HEK293 (cell line): ENCODE measurements around the gene RPL3.

Experiments
- CTCF ChIA-PET: fragments of 350-600 bp; formaldehyde crosslinking; extraction: SDS; loops from one replicate; lab custom pipeline; 2021; ENCODE audit warnings: antibody characterized with exemption; lab: Yijun Ruan, JAX
- POLR2A ChIA-PET: fragments of 300-600 bp; formaldehyde crosslinking; extraction: SDS; loops from one replicate; lab custom pipeline; 2020; ENCODE audit warnings: antibody characterized with exemption, inconsistent platforms; lab: Yijun Ruan, JAX
- H3K27ac ChIP-seq: fragments of 200-500 bp; sonication (Bioruptor generic); 2 replicates; pipeline ENCODE4 v1.5.1; 2014; ENCODE audit warnings: low read depth, low read length, control low read depth, inconsistent platforms; ENCODE audit errors: extremely low read depth
- H3K36me3 ChIP-seq, 2 experiments: fragments of 200-500 bp in 1 of 2; sonication (Bioruptor generic) in 1 of 2; 1 replicate in 1 of 2; 2 replicates in 1 of 2; pipeline ENCODE4 v1.5.1; 2014 to 2017; ENCODE audit warnings: inconsistent platforms in 2 of 2, low read length in 2 of 2; ENCODE audit not compliant: control insufficient read depth in 2 of 2, insufficient read depth in 1 of 2
- H3K4me1 ChIP-seq: fragments of 200-500 bp; sonication (Bioruptor generic); 2 replicates; pipeline ENCODE4 v1.5.1; 2014; ENCODE audit warnings: mild to moderate bottlenecking, low read length, inconsistent platforms; ENCODE audit not compliant: control insufficient read depth, insufficient read depth
- H3K4me3 ChIP-seq: 2 replicates; pipeline ENCODE4 v1.5.1; 2011; ENCODE audit warnings: low read depth, mild to moderate bottlenecking, control low read depth, low read length, moderate library complexity
- H3K9me3 ChIP-seq: fragments of 200-500 bp; sonication (Bioruptor generic); 2 replicates; pipeline ENCODE4 v1.5.1; 2014; ENCODE audit warnings: low read depth, low read length, inconsistent platforms; ENCODE audit not compliant: control insufficient read depth, insufficient read depth
- GLI4 ChIP-seq: fragments of 450-650 bp; formaldehyde crosslinking; IDR thresholded peaks from 2 replicates; pipeline ENCODE4 v1.5.1; 2016; ENCODE audit warnings: missing biosample characterization, missing genetic modification characterization
- KLF7 ChIP-seq: fragments of 450-650 bp; formaldehyde crosslinking; IDR thresholded peaks from 2 replicates; pipeline ENCODE4 v1.5.1; 2016; ENCODE audit warnings: missing biosample characterization, missing genetic modification characterization, borderline replicate concordance
- TCF7L2 ChIP-seq: IDR thresholded peaks from 2 replicates; pipeline ENCODE4 v1.6.1; 2011; ENCODE audit warnings: low read depth, mild to moderate bottlenecking, inconsistent platforms, low read length, moderate library complexity, borderline replicate concordance
- YY1 ChIP-seq: fragments of 450-650 bp; formaldehyde crosslinking; IDR thresholded peaks from 2 replicates; pipeline ENCODE4 v1.5.1; 2018; ENCODE audit warnings: missing biosample characterization, missing genetic modification characterization
- ZBTB49 ChIP-seq: fragments of 450-650 bp; formaldehyde crosslinking; IDR thresholded peaks from 2 replicates; pipeline ENCODE4 v1.5.1; 2016; ENCODE audit warnings: missing biosample characterization, missing genetic modification characterization, low read depth
- ZNF112 ChIP-seq: fragments of 450-650 bp; formaldehyde crosslinking; IDR thresholded peaks from 2 replicates; pipeline ENCODE4 v1.5.0; 2017; ENCODE audit warnings: missing biosample characterization, missing genetic modification characterization
- ZNF157 ChIP-seq: fragments of 450-650 bp; formaldehyde crosslinking; IDR thresholded peaks from 2 replicates; pipeline ENCODE4 v1.5.1; 2016; ENCODE audit warnings: missing biosample characterization, missing genetic modification characterization
- ZNF19 ChIP-seq: fragments of 450-650 bp; formaldehyde crosslinking; IDR thresholded peaks from 2 replicates; pipeline ENCODE4; 2016; ENCODE audit warnings: missing biosample characterization, missing genetic modification characterization, low read depth
- ZNF223 ChIP-seq: fragments of 450-650 bp; formaldehyde crosslinking; IDR thresholded peaks from 2 replicates; pipeline ENCODE4 v1.5.1; 2016; ENCODE audit warnings: missing biosample characterization, missing genetic modification characterization
- ZNF266 ChIP-seq: fragments of 450-650 bp; formaldehyde crosslinking; IDR thresholded peaks from 2 replicates; pipeline ENCODE4 v1.5.1; 2016; ENCODE audit warnings: missing biosample characterization, missing genetic modification characterization, low read depth
- ZNF274 ChIP-seq, 2 experiments: fragments of 200-500 bp in 1 of 2; fragments of 450-650 bp in 1 of 2; sonication (Bioruptor generic) in 1 of 2; formaldehyde crosslinking in 1 of 2; IDR thresholded peaks; 2 replicates each; pipeline versions ENCODE4 v1.5.1 to v1.6.1; 2014 to 2016; ENCODE audit warnings: borderline replicate concordance in 1 of 2, inconsistent platforms in 1 of 2, low read length in 1 of 2, missing biosample characterization in 1 of 2, missing genetic modification characterization in 1 of 2
- ZNF302 ChIP-seq: fragments of 450-650 bp; formaldehyde crosslinking; IDR thresholded peaks from 2 replicates; pipeline ENCODE4 v1.5.1; 2016; ENCODE audit warnings: missing biosample characterization, missing genetic modification characterization, low read depth
- ZNF398 ChIP-seq: fragments of 450-650 bp; formaldehyde crosslinking; IDR thresholded peaks from 2 replicates; pipeline ENCODE4 v1.5.1; 2017; ENCODE audit warnings: missing biosample characterization, missing genetic modification characterization
- ZNF416 ChIP-seq: fragments of 450-650 bp; formaldehyde crosslinking; IDR thresholded peaks from 2 replicates; pipeline ENCODE4 v1.5.1; 2016; ENCODE audit warnings: missing biosample characterization, missing genetic modification characterization
- ZNF473 ChIP-seq: fragments of 450-650 bp; formaldehyde crosslinking; IDR thresholded peaks from 2 replicates; pipeline ENCODE4 v1.5.1; 2017; ENCODE audit warnings: missing biosample characterization, missing genetic modification characterization
- ZNF48 ChIP-seq: fragments of 450-650 bp; formaldehyde crosslinking; IDR thresholded peaks from 2 replicates; pipeline ENCODE4 v1.5.1; 2016; ENCODE audit warnings: missing biosample characterization, missing genetic modification characterization
- ZNF488 ChIP-seq: fragments of 450-650 bp; formaldehyde crosslinking; IDR thresholded peaks from 2 replicates; pipeline ENCODE4 v1.5.1; 2016; ENCODE audit warnings: missing biosample characterization, missing genetic modification characterization
- ZNF513 ChIP-seq: fragments of 450-650 bp; IDR thresholded peaks from 2 replicates; pipeline ENCODE4 v1.5.1; 2018; ENCODE audit warnings: missing biosample characterization, missing genetic modification characterization
- ZNF561 ChIP-seq: fragments of 450-650 bp; IDR thresholded peaks from 2 replicates; pipeline ENCODE4 v1.5.1; 2018; ENCODE audit warnings: missing biosample characterization, missing genetic modification characterization, borderline replicate concordance
- ZNF621 ChIP-seq: fragments of 450-650 bp; formaldehyde crosslinking; IDR thresholded peaks from 2 replicates; pipeline ENCODE4 v1.5.1; 2017; ENCODE audit warnings: missing biosample characterization, missing genetic modification characterization
- ZNF626 ChIP-seq: fragments of 450-650 bp; sonication (Bioruptor Pico); formaldehyde crosslinking; IDR thresholded peaks from 2 replicates; pipeline ENCODE4 v1.5.1; 2018; ENCODE audit warnings: missing biosample characterization, missing genetic modification characterization, inconsistent platforms
- ZNF707 ChIP-seq: fragments of 450-650 bp; formaldehyde crosslinking; IDR thresholded peaks from 2 replicates; pipeline ENCODE4 v1.5.1; 2016; ENCODE audit warnings: missing biosample characterization, missing genetic modification characterization
- ZNF76 ChIP-seq: fragments of 450-650 bp; formaldehyde crosslinking; IDR thresholded peaks from 2 replicates; pipeline ENCODE4; 2016; ENCODE audit warnings: low read depth, missing biosample characterization, missing genetic modification characterization, borderline replicate concordance
- ZSCAN23 ChIP-seq: fragments of 450-650 bp; formaldehyde crosslinking; IDR thresholded peaks from 2 replicates; pipeline ENCODE4 v1.5.1; 2016; ENCODE audit warnings: missing biosample characterization, missing genetic modification characterization

Gene RPL3

DNA sequence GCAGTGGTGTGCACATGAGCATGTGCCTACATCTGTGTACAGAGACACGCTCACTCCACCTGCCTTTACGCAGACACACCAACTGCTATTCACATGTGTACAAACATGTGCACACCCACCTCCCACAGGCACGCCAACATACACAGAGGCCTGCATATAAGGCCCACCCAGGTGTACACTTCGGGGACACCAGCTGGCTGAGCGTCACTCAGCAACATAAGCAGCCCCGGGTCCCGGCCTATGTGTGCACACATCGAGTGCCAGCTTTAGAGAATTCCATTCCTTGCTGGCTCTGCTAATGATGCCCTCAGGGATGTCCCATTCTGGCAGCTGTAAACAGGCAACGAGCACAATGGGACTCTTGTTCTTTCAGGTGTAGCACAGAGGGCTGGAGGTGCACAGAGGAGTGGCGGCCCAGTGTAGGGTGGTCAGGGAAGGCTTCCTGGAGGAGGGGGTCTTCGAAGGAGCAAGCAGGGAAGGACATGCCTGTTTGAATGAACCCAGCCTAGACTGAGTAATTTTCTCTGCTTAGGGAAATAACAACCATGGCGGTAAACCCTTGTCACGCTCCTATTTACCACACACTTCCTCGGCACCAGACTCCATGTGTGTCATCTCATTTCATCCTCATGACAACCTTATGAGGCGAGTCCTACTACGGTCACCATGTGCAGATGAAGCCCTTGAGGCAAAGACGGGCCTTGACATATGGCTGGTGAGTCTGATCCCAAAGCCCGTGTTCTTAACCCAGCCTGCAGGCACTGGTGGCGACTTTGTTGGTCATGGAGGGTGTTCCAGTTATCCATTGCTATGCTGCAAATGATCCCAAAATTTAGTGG, 35.1 kb downstream of the RPL3 start:
- ChIA-PET CTCF (interaction anchor here (0.7 to 0.8 kb wide), 2 partner anchors 22 to 295 kb away, joined by 3 to 4 read pairs; no protein-coding TSS in a partner anchor), POLR2A (no interaction called here)
- Histone ChIP-seq H3K36me3 (no peaks in the 10 kb centered on the region), H3K27ac (no peak overlapping the region), H3K9me3 (no peaks in the 10 kb centered on the region), H3K4me3 (no peak overlapping the region), H3K4me1 (no peaks in the 10 kb centered on the region)
- TF ChIP-seq ZNF19 (tag by site-specific recombination), result no peak
- no peak for TF ChIP-seq ZNF621
- TF ChIP-seq ZNF473, result no peak
- TF ChIP-seq ZNF416 (tag by site-specific recombination), result no peak
- no peak for TF ChIP-seq ZNF48
- no peak for TF ChIP-seq ZNF513 (tag by site-specific recombination)
- no peak for TF ChIP-seq TCF7L2
- TF ChIP-seq ZNF707, result no peak
- TF ChIP-seq YY1 (tag by site-specific recombination), result no peak
- no peak for TF ChIP-seq ZNF302 (tag by site-specific recombination)
- no peak for TF ChIP-seq ZNF266 (tag by site-specific recombination)
- no peak for TF ChIP-seq ZNF157 (tag by site-specific recombination)
- TF ChIP-seq ZNF274 (IDR thresholded peaks at IDR 0.05; ENCODE audit: low read length), result no peak
- no peak for TF ChIP-seq ZNF274 (tag by site-specific recombination; IDR thresholded peaks at IDR 0.05; ENCODE audit: borderline replicate concordance)
- TF ChIP-seq GLI4 (tag by site-specific recombination), result no peak
- TF ChIP-seq ZNF76 (tag by site-specific recombination), result no peak
- no peak for TF ChIP-seq ZNF223 (tag by site-specific recombination)

GRCh38 chr22:39283322-39284141, 35.9 kb downstream of the RPL3 start:
- Histone ChIP-seq H3K4me3 (no peak overlapping the region), H3K4me1 (no peaks in the 10 kb centered on the region; the same call in 1 of the 2 replicates), H3K9me3 (no peaks in the 10 kb centered on the region), H3K36me3 (no peaks in the 10 kb centered on the region), H3K27ac (no peak overlapping the region)
- ChIA-PET CTCF (interaction anchor here (0.7 to 1.1 kb wide), 3 partner anchors 38 to 515 kb away, joined by 3 to 4 read pairs (median 3); partner anchors contain the start of gene PDGFB), POLR2A (interaction anchor here (1.5 kb wide), 1 partner anchor 36 kb away, joined by 4 read pairs; the partner anchor contains the start of gene RPL3)
- TF ChIP-seq ZNF626 (tag by site-specific recombination) (no peak), KLF7 (tag by site-specific recombination) (no peak), ZBTB49 (no peak), ZNF112 (tag by site-specific recombination) (no peak), ZNF488 (no peak), ZNF266 (tag by site-specific recombination) (no peak), ZNF302 (tag by site-specific recombination) (no peak), ZSCAN23 (tag by site-specific recombination) (no peak), ZNF561 (tag by site-specific recombination) (no peak), ZNF398 (no peak)
